Testis (tissue), 3 donors: ENCODE data around the gene NAXD. TPM values are rescaled to one million over a fixed set of nuclear protein-coding genes. Genes with fewer than 3 reads are reported as not detected.
"Not testable (repeated sequence)": the region's sequence is repeated elsewhere in the genome, so short reads cannot be mapped to it uniquely, and the experiment has no call there.

Experiments
- DNase-seq: peaks from one replicate; pipeline ENCODE4 v3.0.0-alpha.2; 2019
- H3K27ac ChIP-seq, 2 donors: fragments of 200-600 bp; sonication (generic); one replicate each; pipeline ENCODE4 v1.5.1; 2019
- H3K27me3 ChIP-seq: fragments of 200-600 bp; sonication (generic); one replicate; pipeline ENCODE4 v1.5.1; 2019
- H3K36me3 ChIP-seq: fragments of 200-600 bp; sonication (generic); one replicate; pipeline ENCODE4 v1.5.1; 2017; ENCODE audit warnings: low read depth; ENCODE audit errors: missing control alignments
- H3K4me1 ChIP-seq: fragments of 200-600 bp; sonication (generic); one replicate; pipeline ENCODE4 v1.5.1; 2019
- H3K4me3 ChIP-seq, 2 donors: fragments of 200-600 bp; sonication (generic); one replicate each; pipeline ENCODE4 v1.5.1; 2017 to 2019
- H3K9me3 ChIP-seq: fragments of 200-600 bp; sonication (generic); one replicate; pipeline ENCODE4 v1.5.1; 2017
- CTCF ChIP-seq, 3 experiments: fragments of 450-650 bp in 2 of 3; fragments of 200-600 bp in 1 of 3; sonication (generic) in 1 of 3; IDR thresholded peaks; one replicate each; pipeline ENCODE4 v1.5.1; 2016 to 2019; ENCODE audit warnings: antibody characterized with exemption in 3 of 3, mild to moderate bottlenecking in 2 of 3, moderate library complexity in 1 of 3
- POLR2A ChIP-seq: fragments of 450-650 bp; IDR thresholded peaks from one replicate; pipeline ENCODE4 v1.6.1; 2017; ENCODE audit warnings: antibody characterized with exemption, mild to moderate bottlenecking, moderate library complexity
- WGBS, 2 donors: methylation state at CpG; one replicate each; pipeline ENCODE4 v1.1.5; 2018; 5-methylcytosine and 5-hydroxymethylcytosine counted together
- intact Hi-C: fragments of 100-400 bp; cut with DNase I; formaldehyde crosslinking; loops from one replicate; pipeline ENCODE4 v1.15.1; 2023; ENCODE audit warnings: low total_unique reads
- polyA plus RNA-seq: library from polyadenylated mRNA; stranded (reverse); fragments of 350-450 nt; fragmentation: Illumina TruSeq; extraction: RNeasy Lipid Tissue Mini Kit (QIAGEN cat#74804); gene quantifications from one replicate; pipeline ENCODE4 v1.2.3, GENCODE V29; 2014; ENCODE audit warnings: low read depth, low replicate concordance; ENCODE audit not compliant: insufficient read depth
- total RNA-seq, 2 donors: library from RNA; depleted of rRNA; stranded (reverse); fragments of >200 nt; gene quantifications; one replicate each; pipeline ENCODE4 v1.2.3, GENCODE V29; 2016

The NAXD gene
- total and polyA plus RNA-seq, 3 donors from 2014 or later: 63.2 to 75.3 (median 66.4) TPM

GRCh38 chr13:110628952-110629701, 13.8 kb downstream of the NAXD start:
- intact Hi-C loops: no loop called here
- Histone ChIP-seq H3K27me3 (no peaks in the 10 kb centered on the region), H3K27ac (no peak overlapping the region), H3K36me3 (no peaks in the 10 kb centered on the region), H3K4me1 (peaks cover 14% of the 10 kb centered on the region), H3K9me3 (no peaks in the 10 kb centered on the region), H3K4me3 (no peak overlapping the region)
- TF ChIP-seq CTCF (IDR thresholded peaks at IDR 0.05) (no peak), POLR2A (no peak)
- 81 to 82% methylated on average over 19 of the region's 19 CpGs for WGBS, 2 donors
- DNase-seq: no peak

GRCh38 chr13:110629735-110630134, 14.4 kb downstream of the NAXD start:
- Histone ChIP-seq H3K9me3 (no peaks in the 10 kb centered on the region), H3K27ac (no peak overlapping the region), H3K27me3 (no peaks in the 10 kb centered on the region), H3K4me3 (no peak overlapping the region), H3K36me3 (no peaks in the 10 kb centered on the region), H3K4me1 (peaks cover 14% of the 10 kb centered on the region)
- intact Hi-C loops: no loop called here
- no peak for TF ChIP-seq CTCF (IDR thresholded peaks at IDR 0.05)
- 74 to 78% methylated on average over 7 of the region's 7 CpGs for WGBS, 2 donors
- DNase-seq: no peak

DNA sequence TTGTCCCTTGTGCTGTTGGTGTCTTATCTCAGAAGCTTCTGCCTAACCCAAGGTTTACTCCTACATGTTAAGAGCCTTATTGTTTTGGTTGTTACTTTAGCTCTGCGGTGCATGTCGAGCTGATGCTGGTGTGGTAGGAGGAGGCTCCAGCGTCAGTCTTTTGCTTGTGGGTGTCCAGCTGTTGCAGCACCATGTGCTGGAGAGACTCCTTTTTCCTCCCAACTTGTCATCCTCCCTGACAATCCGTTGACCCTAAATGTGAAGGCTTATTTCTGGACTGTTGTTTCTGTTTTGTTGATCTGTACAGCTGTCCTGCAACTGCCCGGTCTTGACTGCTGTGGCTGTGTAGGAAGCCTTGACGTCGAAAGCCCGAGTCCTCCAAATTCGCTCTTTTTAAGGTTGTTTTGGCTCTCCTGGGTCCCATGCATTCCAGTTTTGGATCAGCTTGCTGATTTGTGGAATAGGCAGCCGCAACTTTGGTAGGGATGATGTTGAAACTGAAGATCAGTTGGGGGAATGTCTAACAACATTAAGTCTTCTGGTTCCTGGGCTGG, 15.3 kb downstream of the NAXD start:
- peaks cover 14% of the 10 kb centered on the region for H3K4me1 ChIP-seq
- TF ChIP-seq POLR2A (no peak), CTCF (IDR thresholded peaks at IDR 0.05) (no peak)
- H3K27ac ChIP-seq: no peak overlapping the region
- intact Hi-C loops: no loop called here
- H3K27me3 ChIP-seq: no peaks in the 10 kb centered on the region
- H3K36me3 ChIP-seq: no peaks in the 10 kb centered on the region
- no peak for DNase-seq
- H3K9me3 ChIP-seq: no peaks in the 10 kb centered on the region
- WGBS, 2 donors: 46 to 52% methylated on average over 10 of the region's 10 CpGs
- H3K4me3 ChIP-seq: no peak overlapping the region

GRCh38 chr13:110632255-110632654, 16.9 kb downstream of the NAXD start:
- H3K4me3 ChIP-seq, intact Hi-C loops, H3K9me3 ChIP-seq, H3K36me3 ChIP-seq, H3K27me3 ChIP-seq: not testable (repeated sequence)
- Histone ChIP-seq H3K4me1 (peaks cover 14% of the 10 kb centered on the region), H3K27ac (peak overlapping the region; percentile 53 to 61)
- 80 to 83% methylated on average over 12 to 15 of the region's 15 CpGs for WGBS, 2 donors
- peak; percentile 62 for DNase-seq

DNA sequence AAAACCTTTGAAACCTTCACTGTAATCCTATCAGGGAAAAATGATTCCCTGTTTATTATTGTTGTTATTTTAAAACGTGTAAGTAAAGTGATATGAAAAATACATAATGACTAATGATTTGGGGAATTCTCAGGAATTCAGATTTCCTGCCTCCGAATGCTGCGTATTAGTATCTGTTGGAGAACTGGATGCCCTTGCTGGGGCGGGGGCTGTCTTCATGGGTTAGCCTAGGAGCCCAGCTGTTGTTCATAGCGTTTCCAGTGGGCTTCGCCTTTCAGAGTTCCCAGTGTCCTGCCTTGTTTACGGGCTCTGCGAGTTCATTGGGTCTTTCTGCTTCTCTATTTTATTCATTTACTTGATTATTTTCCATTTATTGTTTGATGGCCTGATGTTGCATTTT, 18.4 kb downstream of the NAXD start:
- no peak overlapping the region for H3K27ac ChIP-seq
- H3K9me3 ChIP-seq: no peaks in the 10 kb centered on the region
- H3K27me3 ChIP-seq: no peaks in the 10 kb centered on the region
- WGBS, 2 donors: 89 to 90% methylated on average over 8 of the region's 8 CpGs
- H3K4me1 ChIP-seq: peaks cover 14% of the 10 kb centered on the region
- no peak for TF ChIP-seq POLR2A
- no peak for TF ChIP-seq CTCF (IDR thresholded peaks at IDR 0.05)
- intact Hi-C loops: no loop called here
- no peaks in the 10 kb centered on the region for H3K36me3 ChIP-seq
- no peak for DNase-seq
- H3K4me3 ChIP-seq: no peak overlapping the region
